SW 1271 (cell line): ENCODE measurements around the gene SCYGR2.

ENCODE experiments used
- DNase-seq, 2 experiments: peaks; one replicate each; lab custom pipeline; 2025; lab: John Stamatoyannopoulos, UW

The SCYGR2 gene

DNA sequence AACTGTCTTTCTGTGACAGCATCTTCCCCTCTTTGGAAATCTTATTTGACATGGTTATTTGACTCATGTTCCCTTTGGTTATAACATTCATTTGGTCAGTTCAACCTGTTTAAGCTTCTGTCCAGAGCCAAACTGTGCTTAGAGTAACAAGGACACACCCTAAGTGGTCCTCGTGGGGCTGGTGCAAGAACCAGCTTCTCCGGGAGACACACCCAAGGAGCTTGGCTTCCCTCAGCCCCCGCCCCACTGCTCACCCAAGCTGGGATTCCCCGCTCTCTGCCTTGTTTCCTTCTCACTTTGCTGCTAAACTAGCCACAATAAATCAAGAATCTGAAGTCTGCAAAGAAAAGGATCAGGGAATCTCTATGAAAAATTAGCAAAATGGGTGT lies 14.6 kb downstream of the SCYGR2 start:
- DNase-seq, result no peak

DNA sequence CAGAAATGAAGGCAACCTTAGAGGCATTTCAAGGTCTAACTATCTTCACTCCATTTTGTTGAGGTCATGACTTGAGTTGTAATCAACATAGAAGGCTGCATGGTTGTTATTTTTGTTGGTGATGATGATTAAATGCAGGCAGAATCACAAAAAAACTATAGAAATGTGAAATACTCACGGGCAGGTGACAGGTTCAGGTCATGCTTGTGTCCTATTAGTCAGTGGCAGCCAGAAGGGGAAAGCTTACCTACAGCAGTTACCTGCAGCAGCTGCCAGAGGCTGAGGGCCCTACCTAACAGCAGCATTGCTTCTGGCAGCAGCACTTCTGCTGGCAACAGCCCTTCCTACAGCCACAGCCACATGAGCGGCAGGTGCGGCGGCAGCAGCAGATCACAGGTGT lies 15.6 kb downstream of the SCYGR2 start:
- no peak for DNase-seq

DNA sequence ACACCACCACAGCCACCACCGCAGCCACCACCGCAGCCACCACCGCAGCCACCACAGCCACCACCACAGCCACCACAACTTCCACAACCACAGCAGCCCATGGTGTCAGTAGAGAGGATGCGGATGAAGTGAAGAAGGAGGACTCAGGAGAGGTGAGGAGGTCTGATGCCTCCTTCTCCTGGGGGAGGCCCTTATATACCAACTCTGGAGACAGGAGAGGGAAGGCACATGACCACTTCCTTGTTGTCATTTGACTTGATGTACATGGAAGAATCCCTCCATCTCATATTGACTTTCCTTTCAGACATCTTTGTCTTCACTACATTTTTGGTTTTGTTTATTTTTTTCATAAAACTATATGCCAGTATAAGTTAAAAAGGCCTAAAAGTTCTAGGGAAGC lies 16.0 kb downstream of the SCYGR2 start, which contains the start of gene SCYGR3:
Gene SCYGR3 (minus strand): TSS at position 101 of the 400 bp plus-strand sequence. CDS start 0 bp downstream, at position 101.
- DNase-seq, result no peak

DNA sequence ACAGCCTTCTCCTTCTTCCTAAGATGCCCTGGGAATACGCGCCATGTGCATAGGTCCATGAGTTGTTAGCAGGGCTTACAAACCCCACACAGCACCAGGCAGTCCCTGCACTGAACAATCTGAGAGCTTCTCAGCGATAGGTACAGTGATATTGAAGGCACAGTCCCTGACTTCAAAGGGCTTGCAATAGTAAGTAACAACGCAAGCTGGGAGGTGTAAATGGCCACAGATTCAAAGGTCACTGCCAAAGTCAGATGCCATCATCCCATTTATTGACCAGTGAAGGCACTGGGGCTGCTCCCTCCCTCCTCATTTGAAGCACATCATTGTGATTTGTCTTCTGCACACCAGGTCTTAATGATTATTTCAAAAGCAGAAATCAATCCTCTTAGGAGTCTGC lies 16.5 kb downstream of the SCYGR2 start:
- DNase-seq, result no peak

DNA sequence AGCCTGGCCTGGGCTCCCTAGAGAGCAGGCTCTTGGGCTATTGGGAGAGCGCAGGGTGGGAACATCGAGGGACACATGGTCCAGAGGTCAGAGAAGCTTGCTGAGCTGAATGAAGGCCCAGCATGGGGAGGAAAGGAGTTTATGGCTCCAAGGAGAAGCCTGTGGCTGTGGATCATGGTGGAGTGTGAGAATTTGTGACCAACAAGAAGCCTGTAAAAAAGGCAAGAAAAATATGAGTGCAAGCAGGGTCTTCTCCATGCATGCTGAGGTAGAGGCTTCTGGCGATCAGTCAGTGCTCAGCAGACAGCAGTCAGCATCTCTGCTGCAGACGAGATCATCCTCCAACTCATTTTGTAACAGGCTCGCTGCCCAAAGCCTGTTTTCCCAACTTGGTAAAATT lies 17.2 kb downstream of the SCYGR2 start:
- no peak for DNase-seq

DNA sequence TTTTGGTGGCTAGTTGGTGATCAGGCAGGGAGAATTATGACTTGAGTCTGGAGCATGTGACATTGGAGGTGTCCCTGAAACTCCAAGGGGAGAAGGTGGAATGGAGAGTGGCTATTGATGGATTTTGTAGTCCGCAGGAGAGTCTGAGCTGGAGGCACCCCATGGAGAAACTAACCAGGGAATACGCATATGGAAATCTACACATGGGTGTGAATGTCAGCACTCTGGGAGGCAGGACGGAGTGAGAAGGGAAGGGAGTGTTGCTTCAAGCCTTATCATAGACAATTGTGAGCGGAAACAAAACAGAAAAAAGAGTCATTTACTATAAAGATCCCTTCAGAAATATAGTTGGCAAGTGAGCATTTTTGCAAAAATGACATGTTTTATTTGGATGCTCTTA lies 17.9 kb downstream of the SCYGR2 start:
- no peak for DNase-seq

DNA sequence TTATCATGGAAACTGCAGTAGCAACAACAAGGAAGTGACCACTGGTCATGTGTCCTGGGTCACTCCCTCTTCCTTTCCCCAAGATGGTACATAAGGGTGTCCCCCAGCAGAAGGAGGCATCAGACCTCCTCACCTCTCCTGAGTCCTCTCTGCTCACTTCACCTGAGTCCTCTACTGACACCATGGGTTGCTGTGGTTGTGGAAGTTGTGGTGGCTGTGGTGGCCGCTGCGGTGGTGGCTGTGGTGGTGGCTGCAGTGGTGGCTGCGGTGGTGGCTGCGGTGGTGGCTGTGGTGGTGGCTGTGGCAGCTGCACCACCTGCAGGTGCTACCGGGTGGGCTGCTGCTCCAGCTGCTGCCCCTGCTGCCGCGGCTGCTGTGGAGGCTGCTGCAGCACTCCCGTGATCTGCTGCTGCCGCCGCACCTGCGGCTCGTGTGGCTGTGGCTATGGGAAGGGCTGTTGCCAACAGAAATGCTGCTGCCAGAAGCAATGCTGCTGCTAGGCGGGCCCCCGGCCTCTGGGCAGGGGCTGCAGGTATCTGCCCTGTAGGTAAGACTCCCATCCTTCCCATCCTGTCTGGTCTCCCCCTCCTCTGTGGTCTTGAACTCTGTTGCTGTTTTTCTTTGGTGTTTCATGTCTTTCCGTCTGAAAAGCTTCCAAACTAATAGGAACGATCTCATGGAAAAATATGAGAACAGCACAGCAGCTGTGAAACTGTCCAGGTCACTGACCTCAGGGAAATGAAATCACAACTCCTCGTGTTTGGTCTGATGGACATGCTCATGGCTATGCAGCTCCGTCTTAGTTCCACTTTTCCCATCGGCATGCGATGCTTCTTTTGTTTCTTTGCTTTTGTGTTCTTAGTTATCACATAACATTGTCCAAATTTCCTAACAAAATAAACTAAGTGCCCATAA lies 18.9 kb downstream of the SCYGR2 start, which contains the start of gene SCYGR4:
Gene SCYGR4 (plus strand): TSS at position 183 of the 915 bp plus-strand sequence. CDS start 0 bp downstream, at position 183.
- no peak for DNase-seq

DNA sequence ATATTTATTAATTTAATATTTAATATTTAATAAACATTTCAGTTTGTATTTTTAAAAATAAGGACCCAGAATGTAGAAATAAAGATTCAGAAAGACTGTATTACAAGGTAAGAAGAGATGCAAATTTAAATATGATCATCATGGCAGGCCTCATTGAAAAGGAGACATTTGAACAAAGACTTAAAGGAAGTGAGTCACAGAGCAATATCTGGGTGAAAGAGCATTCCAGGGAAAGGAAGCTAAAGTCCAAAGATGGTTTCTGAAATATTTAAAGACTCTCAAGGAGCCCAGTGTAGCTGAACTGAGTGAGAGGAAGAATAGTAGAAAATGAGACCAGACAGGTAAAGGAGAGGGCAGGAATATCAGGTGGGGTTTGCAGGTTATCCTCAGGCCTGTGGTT lies 24.5 kb downstream of the SCYGR2 start:
- DNase-seq, result peak; percentile 6 to 21

DNA sequence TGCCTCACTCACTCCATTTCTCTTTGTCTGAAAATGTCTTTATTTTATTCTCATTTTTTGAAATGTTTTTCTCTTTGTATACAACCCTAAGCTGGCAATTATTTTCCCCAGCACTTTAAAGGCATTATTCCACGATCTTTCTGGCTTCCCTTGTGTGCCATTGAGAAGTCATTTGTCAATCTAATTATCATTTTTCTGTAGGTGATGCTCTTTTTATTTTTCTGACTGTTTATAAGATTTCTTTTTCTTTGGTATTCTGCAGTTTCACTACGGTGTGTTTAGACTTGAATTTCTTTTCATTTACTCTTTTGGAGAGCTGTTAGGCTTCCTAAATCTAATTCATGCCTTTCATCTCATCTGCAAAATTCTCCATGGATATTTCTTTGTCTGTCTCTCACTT lies 26.7 kb downstream of the SCYGR2 start:
- no peak for DNase-seq

DNA sequence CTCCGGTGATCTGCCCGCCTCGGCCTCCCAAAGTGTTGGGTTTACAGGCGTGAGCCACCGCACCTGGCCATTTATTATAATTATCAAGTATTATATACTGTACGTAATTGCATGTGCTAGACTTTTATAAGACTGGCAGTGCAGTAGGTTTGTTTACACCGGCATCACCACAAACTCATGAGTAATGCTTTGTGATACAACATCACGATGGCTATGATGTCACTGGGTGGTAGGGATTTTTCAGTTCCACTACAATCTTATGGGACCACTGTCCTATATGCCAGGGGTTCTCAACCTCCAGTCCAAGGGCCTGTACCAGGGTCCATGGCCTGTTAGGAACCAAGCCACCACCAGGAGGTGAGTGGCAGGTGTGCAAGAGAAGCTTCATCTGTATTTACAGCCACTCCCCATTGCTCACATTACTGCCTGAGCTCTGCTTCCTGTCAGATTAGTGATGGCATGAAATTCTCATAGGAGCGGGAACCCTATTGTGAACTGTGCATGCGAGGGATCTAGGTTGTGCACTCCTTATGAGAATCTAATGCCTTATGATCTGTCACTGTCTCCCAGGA lies 28.0 kb downstream of the SCYGR2 start:
- no peak for DNase-seq

DNA sequence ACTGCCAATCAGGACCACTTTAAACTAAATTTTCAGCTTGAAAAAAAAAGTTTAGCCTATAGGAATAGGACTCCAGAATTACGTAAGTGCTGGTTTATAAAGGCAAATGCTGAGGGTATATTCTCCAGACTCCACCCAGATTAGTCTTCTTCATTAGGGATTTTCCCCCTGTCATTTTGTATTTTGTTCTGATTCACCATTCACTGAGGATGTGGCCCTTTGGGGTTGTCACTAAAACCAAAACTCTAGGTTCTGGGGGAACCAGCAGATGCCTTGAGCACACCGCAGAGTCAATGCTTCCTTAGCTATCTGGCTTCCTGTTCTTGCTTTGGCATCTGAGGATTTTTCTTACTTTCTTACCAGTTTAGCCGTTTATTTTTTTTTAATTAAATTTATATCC lies 29.1 kb downstream of the SCYGR2 start:
- DNase-seq, result no peak

DNA sequence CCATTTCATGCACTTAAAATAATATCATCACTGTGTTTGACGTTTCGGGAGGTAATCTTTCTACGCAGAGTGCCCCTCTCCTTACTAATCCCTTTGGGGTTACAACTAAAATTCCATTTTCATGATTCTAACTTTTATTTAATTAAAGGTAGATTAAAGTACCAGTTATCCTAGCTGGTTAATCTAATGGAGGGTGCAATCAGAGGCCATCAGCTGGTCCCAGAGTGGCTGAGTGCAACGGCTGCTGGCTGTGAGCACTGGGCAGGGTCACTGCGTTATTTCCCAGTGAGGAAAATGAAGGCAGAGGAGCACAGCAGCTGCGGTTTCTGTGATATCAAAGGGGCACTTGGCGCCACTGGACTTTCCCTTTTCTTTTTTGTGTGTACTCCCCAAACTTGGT lies 30.7 kb downstream of the SCYGR2 start:
- DNase-seq, result no peak

DNA sequence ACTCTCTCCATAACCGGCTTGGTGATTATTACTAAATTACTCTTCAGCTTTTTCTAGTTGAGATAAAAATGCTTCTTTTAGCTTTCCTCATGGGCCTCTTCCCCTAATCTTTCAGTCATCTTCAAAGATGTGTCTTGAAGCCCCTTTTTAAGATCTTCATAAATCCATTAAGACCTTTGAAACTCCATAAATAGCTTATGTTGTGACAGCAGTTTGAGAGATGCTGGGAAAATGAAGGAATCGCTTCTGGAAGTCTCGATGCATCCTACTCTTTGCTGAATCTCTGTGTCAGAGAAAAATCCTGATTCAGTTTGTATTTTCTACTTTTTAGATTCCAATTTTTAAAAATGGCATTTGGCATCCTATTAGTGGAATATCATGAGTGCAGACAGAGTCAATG lies 31.6 kb downstream of the SCYGR2 start:
- DNase-seq, result no peak

DNA sequence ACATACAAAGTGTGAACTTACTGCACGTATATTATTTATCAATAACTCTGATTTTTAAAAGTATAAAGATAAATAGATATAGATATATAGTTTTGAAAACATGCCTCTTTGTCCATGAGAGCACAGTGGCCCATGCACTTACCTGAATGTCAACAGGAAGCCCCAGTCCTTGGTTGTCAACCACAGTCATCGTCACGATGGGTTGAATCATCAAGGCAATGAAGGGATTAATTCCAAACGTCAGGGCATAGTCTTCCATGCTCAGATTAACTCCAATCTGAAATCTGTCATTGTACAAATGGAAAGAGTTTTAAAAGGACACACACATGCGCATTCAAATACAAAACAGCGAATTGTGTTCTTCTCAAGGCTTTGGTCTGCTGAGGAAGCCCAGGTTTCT lies 34.1 kb downstream of the SCYGR2 start:
- no peak for DNase-seq

DNA sequence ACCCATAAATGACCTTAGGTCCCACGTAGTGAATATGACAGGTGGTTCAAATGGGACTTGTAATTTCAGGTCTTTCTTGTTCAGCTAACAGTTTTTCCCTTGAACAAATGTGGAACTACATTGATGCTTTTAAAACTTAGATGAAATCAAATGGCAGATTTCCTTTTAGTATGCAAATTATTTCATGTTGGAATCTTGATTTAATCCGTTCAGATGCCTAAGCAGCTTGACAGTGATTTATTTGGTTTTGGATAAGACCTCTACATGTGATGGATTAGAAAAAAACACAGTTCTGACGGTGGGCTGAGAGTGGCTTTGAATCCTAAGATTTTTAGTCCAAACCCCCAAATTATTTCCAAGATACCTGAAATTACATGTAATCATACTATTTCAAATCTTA lies 35.5 kb downstream of the SCYGR2 start:
- DNase-seq, result no peak

DNA sequence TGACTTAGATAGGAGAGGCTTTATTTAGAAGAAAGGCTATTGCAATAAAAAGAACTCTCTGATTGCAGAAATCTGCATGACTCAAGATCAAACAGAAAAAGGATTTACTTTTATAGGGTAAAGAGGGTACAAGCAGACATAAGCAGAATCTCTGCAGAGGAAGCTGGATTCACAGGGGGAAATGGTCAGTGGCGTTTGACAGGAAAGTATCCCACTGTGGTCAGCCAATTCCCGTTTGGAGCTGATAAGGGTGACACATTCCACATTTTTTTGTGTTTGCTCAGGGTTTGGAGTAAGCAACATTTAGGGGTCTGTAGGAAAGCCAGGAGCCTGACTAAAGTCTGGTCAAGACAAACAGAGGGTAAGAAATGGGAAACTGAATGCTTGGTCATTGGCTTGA lies 44.0 kb downstream of the SCYGR2 start:
- no peak for DNase-seq

DNA sequence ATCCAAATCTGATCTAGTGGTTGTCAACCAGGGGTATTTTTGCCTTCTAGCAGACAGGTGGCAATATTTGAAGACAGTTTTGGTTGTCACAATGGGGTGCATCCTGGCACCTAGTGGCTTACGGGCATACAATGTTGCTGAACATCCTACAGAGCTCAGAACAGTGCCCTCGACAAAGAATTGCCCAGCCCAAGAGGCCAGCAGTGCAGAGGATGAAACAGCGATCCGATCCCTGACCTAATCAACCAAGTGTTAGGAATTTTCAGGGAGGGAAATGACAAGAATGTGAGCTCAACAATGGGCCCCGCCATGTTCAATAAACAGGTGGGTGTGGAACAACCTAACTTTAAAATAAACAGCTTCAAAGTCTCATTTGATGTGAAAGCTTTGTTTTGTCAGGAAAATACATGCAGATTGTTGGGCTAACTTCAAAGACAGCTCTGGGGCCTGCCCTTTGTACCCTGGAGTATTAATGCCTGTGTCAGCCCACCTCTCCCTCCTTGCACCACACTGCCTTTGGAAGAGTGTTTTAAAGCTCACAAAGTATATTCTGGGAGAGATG lies 45.4 kb downstream of the SCYGR2 start:
- no peak for DNase-seq
